Nephron (organoid): ENCODE results near the gene TSPO2.

Source experiments
- H3K27ac Mint-ChIP-seq, 3 experiments: 2 replicates each; pipeline ENCODE4 v1.8.0; 2020; ENCODE audit warnings: mixed read lengths in 3 of 3, mild to moderate bottlenecking in 2 of 3, moderate library complexity in 1 of 3
- H3K27me3 Mint-ChIP-seq: 2 replicates; pipeline ENCODE4 v1.8.0; 2021; ENCODE audit warnings: low read depth, mild to moderate bottlenecking, moderate library complexity, mixed read lengths
- H3K36me3 Mint-ChIP-seq: 2 replicates; pipeline ENCODE4 v1.8.0; 2020; ENCODE audit warnings: low read depth, mixed read lengths
- H3K4me1 Mint-ChIP-seq: 2 replicates; pipeline ENCODE4 v1.8.0; 2020; ENCODE audit warnings: mixed read lengths
- H3K4me3 Mint-ChIP-seq, 3 experiments: 2 replicates each; pipeline ENCODE4 v1.8.0; 2020; ENCODE audit warnings: mild to moderate bottlenecking in 3 of 3, mixed read lengths in 3 of 3, moderate library complexity in 2 of 3
- H3K9me3 Mint-ChIP-seq: 2 replicates; pipeline ENCODE4 v1.8.0; 2020; ENCODE audit warnings: mixed read lengths
- TF ChIP-seq, protein P1 (sequence below), 3 experiments: fragments of 200-600 bp; sonication (generic); IDR thresholded peaks; one replicate each; pipeline ENCODE4 v1.5.0; 2021; ENCODE audit warnings: antibody characterized with exemption in 3 of 3; ENCODE audit not compliant: unreplicated experiment in 3 of 3

The TSPO2 gene

DNA sequence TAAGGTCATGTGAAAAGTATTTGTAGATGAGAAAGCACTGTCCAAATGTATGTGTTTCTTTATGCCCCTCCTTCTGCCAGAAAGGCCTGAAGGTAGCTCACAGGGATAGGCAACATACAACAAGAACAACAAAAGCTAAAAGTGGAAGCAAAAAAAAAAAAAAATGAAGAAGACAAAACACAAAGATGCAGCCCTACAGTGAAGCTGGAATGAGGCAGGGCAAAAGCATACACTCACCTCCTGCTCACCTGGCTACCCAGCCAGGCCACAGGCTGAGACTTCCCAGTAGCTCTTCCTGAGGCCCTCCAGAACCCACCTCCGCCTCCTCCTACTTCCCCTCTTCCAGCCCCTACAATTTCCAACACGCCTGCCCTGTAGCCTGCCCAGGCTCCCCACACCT, 5.7 kb upstream of the TSPO2 start:
- Mint-ChIP-seq H3K4me1 (peaks cover 16% of the 10 kb centered on the region), H3K4me3 (peak overlapping the region in 1 of 3 experiments; percentile 8), H3K36me3 (peaks cover 5% of the 10 kb centered on the region), H3K27ac (peak overlapping the region in 1 of 3 experiments; percentile 26), H3K27me3 (peaks cover 13% of the 10 kb centered on the region), H3K9me3 (no peaks in the 10 kb centered on the region)
- TF ChIP-seq, protein P1, sequence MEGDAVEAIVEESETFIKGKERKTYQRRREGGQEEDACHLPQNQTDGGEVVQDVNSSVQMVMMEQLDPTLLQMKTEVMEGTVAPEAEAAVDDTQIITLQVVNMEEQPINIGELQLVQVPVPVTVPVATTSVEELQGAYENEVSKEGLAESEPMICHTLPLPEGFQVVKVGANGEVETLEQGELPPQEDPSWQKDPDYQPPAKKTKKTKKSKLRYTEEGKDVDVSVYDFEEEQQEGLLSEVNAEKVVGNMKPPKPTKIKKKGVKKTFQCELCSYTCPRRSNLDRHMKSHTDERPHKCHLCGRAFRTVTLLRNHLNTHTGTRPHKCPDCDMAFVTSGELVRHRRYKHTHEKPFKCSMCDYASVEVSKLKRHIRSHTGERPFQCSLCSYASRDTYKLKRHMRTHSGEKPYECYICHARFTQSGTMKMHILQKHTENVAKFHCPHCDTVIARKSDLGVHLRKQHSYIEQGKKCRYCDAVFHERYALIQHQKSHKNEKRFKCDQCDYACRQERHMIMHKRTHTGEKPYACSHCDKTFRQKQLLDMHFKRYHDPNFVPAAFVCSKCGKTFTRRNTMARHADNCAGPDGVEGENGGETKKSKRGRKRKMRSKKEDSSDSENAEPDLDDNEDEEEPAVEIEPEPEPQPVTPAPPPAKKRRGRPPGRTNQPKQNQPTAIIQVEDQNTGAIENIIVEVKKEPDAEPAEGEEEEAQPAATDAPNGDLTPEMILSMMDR (IDR thresholded peaks at IDR 0.05; ENCODE audit: unreplicated experiment in 3 of 3): no peak

DNA sequence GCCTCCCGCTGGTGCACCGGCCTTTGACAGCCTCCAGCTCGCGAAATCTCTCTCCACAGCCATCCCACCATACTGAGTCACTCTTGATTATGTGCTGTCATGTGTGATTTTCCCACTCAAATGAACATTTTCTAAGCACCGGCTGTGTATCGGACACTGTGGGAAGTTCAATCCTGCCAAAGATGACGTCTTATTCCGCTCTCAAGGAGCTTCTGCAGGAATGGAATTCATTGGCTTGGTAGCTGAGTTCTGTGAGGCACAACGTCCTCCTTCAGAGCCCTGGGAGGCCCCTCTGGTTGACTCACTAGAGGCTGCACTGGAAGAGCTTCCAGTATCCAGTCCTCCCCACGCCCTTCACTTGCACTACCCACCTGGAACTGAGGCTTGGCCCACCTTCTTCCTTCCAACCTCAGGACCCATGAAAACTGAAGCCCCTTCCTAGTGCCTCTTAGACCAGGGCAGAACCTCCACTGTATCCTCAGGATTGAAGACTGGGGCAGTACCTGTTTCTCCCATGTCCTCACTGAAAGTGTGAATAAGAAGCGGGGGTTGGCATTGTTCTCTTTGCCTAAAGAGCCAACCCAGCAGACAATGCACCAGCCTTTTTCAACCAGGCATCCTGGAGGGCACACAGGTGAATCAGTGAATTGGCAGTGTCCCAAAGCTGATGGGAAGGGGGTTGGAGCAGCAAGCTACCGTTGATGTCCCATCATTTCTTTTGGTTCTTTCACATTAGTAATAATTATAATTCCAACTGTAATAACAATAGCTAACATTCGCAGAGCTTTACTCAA, 5.0 kb upstream of the TSPO2 start:
- Mint-ChIP-seq H3K27me3 (peaks cover 13% of the 10 kb centered on the region), H3K4me3 (no peak overlapping the region), H3K9me3 (no peaks in the 10 kb centered on the region), H3K27ac (no peak overlapping the region), H3K36me3 (peaks cover 5% of the 10 kb centered on the region), H3K4me1 (peaks cover 16% of the 10 kb centered on the region)
- TF ChIP-seq, protein P1 (IDR thresholded peaks at IDR 0.05; ENCODE audit: unreplicated experiment in 3 of 3): no peak

DNA sequence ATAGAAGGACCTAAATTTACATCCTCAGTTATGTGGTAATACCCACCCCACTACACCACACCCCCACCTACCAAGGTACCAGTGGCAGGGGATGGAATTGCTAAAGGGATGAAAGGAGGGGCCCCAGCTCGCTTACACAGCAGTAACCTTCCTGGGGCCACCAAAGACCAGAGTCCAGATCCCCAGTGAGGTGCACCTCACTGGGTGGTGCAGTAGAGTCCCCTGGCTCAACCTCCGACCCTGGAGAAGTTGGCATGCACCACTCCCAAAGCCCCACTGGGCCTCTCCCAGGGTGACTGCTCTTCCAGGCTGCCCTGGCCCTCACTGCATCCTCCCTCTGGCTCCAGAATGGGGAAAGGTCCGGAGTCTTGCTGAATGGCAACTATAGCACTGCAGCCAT, 4.1 kb upstream of the TSPO2 start:
- H3K36me3 Mint-ChIP-seq: peaks cover 5% of the 10 kb centered on the region
- TF ChIP-seq, protein P1 (IDR thresholded peaks at IDR 0.05; ENCODE audit: unreplicated experiment in 3 of 3): no peak
- peaks cover 13% of the 10 kb centered on the region for H3K27me3 Mint-ChIP-seq
- peak overlapping the region in 2 of 3 experiments; percentile 95 to 99 for H3K27ac Mint-ChIP-seq
- peaks cover 16% of the 10 kb centered on the region for H3K4me1 Mint-ChIP-seq
- H3K9me3 Mint-ChIP-seq: no peaks in the 10 kb centered on the region
- H3K4me3 Mint-ChIP-seq: peak overlapping the region in 1 of 3 experiments; percentile 72

DNA sequence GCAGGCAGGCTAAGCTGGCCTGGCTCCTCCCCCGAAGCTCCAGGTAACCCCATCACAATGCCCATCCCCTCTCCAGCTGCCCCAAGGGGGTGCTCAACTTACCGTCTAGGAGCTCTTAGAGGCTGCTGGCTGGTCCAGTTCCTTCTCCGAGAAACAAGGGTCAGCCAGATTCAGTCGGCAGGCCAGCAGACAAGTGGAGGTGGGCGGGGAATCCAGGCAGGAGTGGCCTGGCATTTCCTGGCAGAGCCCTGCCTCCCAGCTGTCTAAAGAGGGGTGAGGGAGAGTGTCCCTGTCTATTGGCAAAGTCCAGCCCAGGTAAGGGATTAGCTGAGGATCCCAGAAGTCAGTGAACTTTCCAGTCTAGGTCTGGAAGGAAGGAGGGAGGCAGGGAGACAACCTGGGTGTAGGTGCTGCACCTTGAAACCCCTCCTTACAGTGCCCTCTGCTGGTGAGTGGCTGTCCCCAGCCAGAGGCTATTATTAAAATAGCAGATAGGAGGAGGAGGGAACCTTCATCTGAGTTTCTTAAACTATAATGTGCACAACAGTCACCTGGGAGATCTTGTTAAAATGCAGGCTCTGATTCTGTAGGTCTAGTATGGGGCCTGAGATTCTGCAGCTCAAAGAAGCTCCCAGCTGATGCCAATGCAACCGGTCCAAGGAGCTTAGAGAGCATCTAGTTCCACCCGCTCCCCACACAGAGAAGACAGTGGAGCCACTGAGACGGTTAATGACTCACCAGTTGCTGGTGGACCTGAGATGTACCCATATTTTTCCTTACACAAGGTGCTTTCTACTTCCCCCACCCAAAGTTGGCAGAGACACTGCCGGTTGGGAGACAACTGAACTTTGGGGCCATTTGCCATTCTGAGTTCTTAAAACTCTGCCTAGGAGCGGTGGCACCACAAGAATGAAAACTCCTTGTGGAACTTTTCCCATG, 2.9 kb upstream of the TSPO2 start, which contains the start of gene UNC5CL:
Gene UNC5CL (minus strand): TSS at position 162 of the 939 bp plus-strand sequence. CDS start 4,147 bp downstream, outside the sequence.
- peak within 1 kb of the TSS; percentile 95 to 99 (median 95) for H3K27ac Mint-ChIP-seq
- H3K9me3 Mint-ChIP-seq: no peaks in the 10 kb centered on the region
- TF ChIP-seq, protein P1 (IDR thresholded peaks at IDR 0.05; ENCODE audit: unreplicated experiment in 3 of 3): peak; percentile 46 to 60 (median 59)

DNA sequence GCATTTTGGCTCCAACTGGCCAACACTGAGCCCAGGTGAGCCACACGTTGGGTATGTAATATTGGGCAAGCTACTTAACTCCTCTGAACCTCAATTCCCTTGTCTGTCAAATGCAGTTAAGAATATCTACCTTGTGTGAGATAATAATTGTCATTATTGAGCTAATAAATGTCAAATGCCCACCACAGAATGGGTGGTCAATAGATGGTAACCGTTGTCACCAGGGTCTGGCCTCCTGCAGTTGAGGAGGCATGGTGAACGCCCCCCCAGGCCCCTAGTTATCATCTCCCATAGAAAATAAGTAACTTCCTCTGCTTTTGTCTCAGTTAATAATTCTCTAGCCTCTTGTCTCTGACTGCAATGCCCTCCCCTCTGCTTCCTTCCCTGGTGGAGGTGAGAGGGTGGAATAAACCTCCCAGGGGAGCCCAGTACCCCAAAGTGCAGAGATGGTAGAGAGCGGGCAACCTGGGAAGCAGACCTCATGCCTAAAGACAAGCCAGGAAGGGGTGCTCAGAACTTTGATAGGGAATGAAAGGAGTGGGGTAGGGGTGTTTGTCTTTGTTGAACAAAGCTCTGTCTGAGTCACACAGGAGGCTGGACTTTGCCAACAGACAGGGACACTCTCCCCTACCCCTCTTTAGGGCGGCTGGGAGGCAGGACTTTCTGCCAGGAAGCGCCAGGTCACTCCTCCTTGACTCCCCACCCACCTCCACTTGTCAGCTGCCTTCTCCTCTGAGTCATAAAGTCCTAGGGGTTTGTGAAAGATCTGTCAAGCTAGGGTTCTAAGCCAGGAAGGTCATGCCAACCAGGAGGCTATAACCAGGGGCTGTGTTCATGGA, 1.9 kb upstream of the TSPO2 start:
- Mint-ChIP-seq H3K4me3 (peak overlapping the region in 2 of 3 experiments; percentile 15 to 24), H3K27ac (peak overlapping the region; percentile 95 to 99 (median 95)), H3K9me3 (no peaks in the 10 kb centered on the region), H3K4me1 (peaks cover 19% of the 10 kb centered on the region), H3K36me3 (no peaks in the 10 kb centered on the region), H3K27me3 (peaks cover 13% of the 10 kb centered on the region)
- TF ChIP-seq, protein P1 (IDR thresholded peaks at IDR 0.05; ENCODE audit: unreplicated experiment in 3 of 3): no peak

More for the DNA sequence above, 2.9 kb upstream of the TSPO2 start, which contains the start of gene UNC5CL:
- H3K4me1 Mint-ChIP-seq: peaks cover 16% of the 10 kb centered on the region
- H3K4me3 Mint-ChIP-seq: peak within 1 kb of the TSS; percentile 42 to 72 (median 72)
- H3K36me3 Mint-ChIP-seq: no peaks in the 10 kb centered on the region
- H3K27me3 Mint-ChIP-seq: peaks cover 13% of the 10 kb centered on the region
